ENCODE measurements around the gene IL1RN. TPM values are rescaled to one million over a fixed set of nuclear protein-coding genes. Genes with fewer than 3 reads are reported as not detected.

The IL1RN gene
- total and polyA plus RNA-seq, 2 of the 13 experiments (the other 11 are each of a cell fraction or from before 2014, with no cell fraction given) = 21.2 to 101 TPM

DNA sequence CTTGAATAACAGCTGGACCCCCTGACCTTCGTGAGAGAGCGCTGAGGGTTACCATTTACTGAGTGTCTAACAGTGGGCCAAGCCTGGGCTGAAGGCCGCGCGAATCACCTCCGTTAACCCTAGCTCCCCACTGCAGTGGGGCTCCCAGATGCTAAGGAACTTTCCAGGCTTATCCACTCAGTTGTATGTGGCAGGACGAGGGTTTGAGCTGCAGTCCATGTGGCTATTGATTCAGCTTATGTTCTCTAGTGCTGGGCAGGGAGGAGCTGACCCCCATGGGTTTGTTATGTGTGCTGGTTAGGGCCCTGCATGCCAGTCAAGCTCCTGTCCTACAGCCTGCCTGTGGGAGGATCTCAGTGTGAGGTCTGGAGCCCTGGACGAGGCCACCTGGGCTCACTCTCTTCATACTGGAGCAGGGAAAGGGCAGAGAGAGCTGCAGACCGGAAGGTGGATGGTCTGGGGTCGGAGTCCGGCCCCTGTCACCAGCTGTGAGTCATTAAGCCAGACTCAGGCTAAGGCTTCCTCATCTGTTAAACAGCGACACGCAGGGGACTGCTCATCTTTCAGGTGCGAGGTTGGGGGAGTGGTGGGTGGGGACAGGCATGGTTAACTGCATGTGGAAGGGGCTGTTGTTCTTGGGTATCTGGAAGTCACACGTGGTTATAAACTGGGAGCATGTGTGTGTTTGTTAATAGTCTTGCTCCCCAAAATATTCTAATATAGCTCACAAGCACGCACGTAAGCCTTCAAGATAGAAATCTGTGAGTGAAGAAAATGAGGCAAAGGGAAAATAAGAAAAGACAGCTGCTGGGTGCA is 52.9 kb downstream of the IL1RN start (continued):
- TF ChIP-seq ZNF383 (CRISPR knock-in tag; IDR thresholded peaks at IDR 0.05; ENCODE audit: borderline replicate concordance) = no peak
- TF ChIP-seq KLF12 (CRISPR knock-in tag; IDR thresholded peaks at IDR 0.05; ENCODE audit: borderline replicate concordance) = no peak; the same call in 1 of the 2 replicates
- TF ChIP-seq ZBTB21 (CRISPR knock-in tag; IDR thresholded peaks at IDR 0.05) = no peak
- TF ChIP-seq ZNF598 (CRISPR knock-in tag; IDR thresholded peaks at IDR 0.05; ENCODE audit: borderline replicate concordance) = no peak; the same call in 1 of the 2 replicates
- TF ChIP-seq, protein P1, sequence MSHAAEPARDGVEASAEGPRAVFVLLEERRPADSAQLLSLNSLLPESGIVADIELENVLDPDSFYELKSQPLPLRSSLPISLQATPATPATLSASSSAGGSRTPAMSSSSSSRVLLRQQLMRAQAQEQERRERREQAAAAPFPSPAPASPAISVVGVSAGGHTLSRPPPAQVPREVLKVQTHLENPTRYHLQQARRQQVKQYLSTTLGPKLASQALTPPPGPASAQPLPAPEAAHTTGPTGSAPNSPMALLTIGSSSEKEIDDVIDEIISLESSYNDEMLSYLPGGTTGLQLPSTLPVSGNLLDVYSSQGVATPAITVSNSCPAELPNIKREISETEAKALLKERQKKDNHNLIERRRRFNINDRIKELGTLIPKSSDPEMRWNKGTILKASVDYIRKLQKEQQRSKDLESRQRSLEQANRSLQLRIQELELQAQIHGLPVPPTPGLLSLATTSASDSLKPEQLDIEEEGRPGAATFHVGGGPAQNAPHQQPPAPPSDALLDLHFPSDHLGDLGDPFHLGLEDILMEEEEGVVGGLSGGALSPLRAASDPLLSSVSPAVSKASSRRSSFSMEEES (CRISPR knock-in tag; IDR thresholded peaks at IDR 0.05) = peak; percentile 80
- TF ChIP-seq SSRP1 (CRISPR knock-in tag; IDR thresholded peaks at IDR 0.05) = no peak
- no peak for TF ChIP-seq ZNF652 (CRISPR knock-in tag; IDR thresholded peaks at IDR 0.05; ENCODE audit: borderline replicate concordance, low read depth)
- TF ChIP-seq ZNF432 (CRISPR knock-in tag; IDR thresholded peaks at IDR 0.05; ENCODE audit: borderline replicate concordance) = no peak
- no peak for TF ChIP-seq DR1 (CRISPR knock-in tag; IDR thresholded peaks at IDR 0.05)
- no peak; the same call in 1 of the 2 replicates for TF ChIP-seq ZNF616 (CRISPR knock-in tag; IDR thresholded peaks at IDR 0.05; ENCODE audit: low read depth)
- no peak; the same call in 1 of the 2 replicates for TF ChIP-seq ZNF33B (CRISPR knock-in tag; IDR thresholded peaks at IDR 0.05)
- TF ChIP-seq ZNF256 (CRISPR knock-in tag; conservative IDR thresholded peaks at IDR 0.05) = no peak
- peak; percentile 96 for TF ChIP-seq FOSL2 (CRISPR knock-in tag; IDR thresholded peaks at IDR 0.05)
- no peak for TF ChIP-seq STAT5B (CRISPR knock-in tag; IDR thresholded peaks at IDR 0.05)
- TF ChIP-seq ZNF550 (CRISPR knock-in tag; IDR thresholded peaks at IDR 0.05; ENCODE audit: borderline replicate concordance) = no peak
- no peak for TF ChIP-seq ZSCAN22 (CRISPR knock-in tag; IDR thresholded peaks at IDR 0.05)
- no peak for TF ChIP-seq ZNF547 (CRISPR knock-in tag; IDR thresholded peaks at IDR 0.05)
- peak; percentile 85 for TF ChIP-seq IRF2 (CRISPR knock-in tag; IDR thresholded peaks at IDR 0.05)
- TF ChIP-seq, protein P2, sequence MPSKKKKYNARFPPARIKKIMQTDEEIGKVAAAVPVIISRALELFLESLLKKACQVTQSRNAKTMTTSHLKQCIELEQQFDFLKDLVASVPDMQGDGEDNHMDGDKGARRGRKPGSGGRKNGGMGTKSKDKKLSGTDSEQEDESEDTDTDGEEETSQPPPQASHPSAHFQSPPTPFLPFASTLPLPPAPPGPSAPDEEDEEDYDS (CRISPR knock-in tag; IDR thresholded peaks at IDR 0.05) = peak; percentile 50
- TF ChIP-seq, protein P3, sequence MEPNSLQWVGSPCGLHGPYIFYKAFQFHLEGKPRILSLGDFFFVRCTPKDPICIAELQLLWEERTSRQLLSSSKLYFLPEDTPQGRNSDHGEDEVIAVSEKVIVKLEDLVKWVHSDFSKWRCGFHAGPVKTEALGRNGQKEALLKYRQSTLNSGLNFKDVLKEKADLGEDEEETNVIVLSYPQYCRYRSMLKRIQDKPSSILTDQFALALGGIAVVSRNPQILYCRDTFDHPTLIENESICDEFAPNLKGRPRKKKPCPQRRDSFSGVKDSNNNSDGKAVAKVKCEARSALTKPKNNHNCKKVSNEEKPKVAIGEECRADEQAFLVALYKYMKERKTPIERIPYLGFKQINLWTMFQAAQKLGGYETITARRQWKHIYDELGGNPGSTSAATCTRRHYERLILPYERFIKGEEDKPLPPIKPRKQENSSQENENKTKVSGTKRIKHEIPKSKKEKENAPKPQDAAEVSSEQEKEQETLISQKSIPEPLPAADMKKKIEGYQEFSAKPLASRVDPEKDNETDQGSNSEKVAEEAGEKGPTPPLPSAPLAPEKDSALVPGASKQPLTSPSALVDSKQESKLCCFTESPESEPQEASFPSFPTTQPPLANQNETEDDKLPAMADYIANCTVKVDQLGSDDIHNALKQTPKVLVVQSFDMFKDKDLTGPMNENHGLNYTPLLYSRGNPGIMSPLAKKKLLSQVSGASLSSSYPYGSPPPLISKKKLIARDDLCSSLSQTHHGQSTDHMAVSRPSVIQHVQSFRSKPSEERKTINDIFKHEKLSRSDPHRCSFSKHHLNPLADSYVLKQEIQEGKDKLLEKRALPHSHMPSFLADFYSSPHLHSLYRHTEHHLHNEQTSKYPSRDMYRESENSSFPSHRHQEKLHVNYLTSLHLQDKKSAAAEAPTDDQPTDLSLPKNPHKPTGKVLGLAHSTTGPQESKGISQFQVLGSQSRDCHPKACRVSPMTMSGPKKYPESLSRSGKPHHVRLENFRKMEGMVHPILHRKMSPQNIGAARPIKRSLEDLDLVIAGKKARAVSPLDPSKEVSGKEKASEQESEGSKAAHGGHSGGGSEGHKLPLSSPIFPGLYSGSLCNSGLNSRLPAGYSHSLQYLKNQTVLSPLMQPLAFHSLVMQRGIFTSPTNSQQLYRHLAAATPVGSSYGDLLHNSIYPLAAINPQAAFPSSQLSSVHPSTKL (CRISPR knock-in tag; IDR thresholded peaks at IDR 0.05) = peak; percentile 73
